WERI-Rb-1 (cell line): ENCODE results near the gene RAB23.

ENCODE experiments used
- DNase-seq: peaks from one replicate; pipeline ENCODE4 v3.0.0-alpha.2; 2020
- H3K27ac ChIP-seq: fragments of 250-450 bp; sonication (Bioruptor Pico); 2 replicates; pipeline ENCODE4 v1.5.1; 2020; ENCODE audit warnings: mild to moderate bottlenecking, moderate library complexity
- H3K27me3 ChIP-seq: fragments of 250-450 bp; sonication (Bioruptor Pico); 2 replicates; pipeline ENCODE4 v1.5.1; 2021; ENCODE audit warnings: mild to moderate bottlenecking, low read depth, moderate library complexity; ENCODE audit not compliant: insufficient read depth, severe bottlenecking
- H3K36me3 ChIP-seq: fragments of 250-450 bp; sonication (Bioruptor Pico); 2 replicates; pipeline ENCODE4 v1.5.1; 2020; ENCODE audit warnings: mild to moderate bottlenecking, moderate library complexity
- H3K4me3 ChIP-seq: 2 replicates; pipeline ENCODE4 v1.5.1; 2011; ENCODE audit warnings: low read depth, mild to moderate bottlenecking, control low read depth, low read length
- H3K9me3 ChIP-seq: fragments of 250-450 bp; sonication (Bioruptor Pico); 2 replicates; pipeline ENCODE4 v1.5.1; 2021; ENCODE audit warnings: mild to moderate bottlenecking, moderate library complexity; ENCODE audit not compliant: severe bottlenecking
- TF ChIP-seq, protein P1 (sequence below): IDR thresholded peaks from 2 replicates; pipeline ENCODE4 v1.5.1; 2011; ENCODE audit warnings: low read depth, mild to moderate bottlenecking, control low read depth, inconsistent platforms, low read length

RAB23 gene

GRCh38 chr6:57256541-57256940, 34.4 kb upstream of the RAB23 start:
- no peak overlapping the region for H3K27ac ChIP-seq
- TF ChIP-seq, protein P1, sequence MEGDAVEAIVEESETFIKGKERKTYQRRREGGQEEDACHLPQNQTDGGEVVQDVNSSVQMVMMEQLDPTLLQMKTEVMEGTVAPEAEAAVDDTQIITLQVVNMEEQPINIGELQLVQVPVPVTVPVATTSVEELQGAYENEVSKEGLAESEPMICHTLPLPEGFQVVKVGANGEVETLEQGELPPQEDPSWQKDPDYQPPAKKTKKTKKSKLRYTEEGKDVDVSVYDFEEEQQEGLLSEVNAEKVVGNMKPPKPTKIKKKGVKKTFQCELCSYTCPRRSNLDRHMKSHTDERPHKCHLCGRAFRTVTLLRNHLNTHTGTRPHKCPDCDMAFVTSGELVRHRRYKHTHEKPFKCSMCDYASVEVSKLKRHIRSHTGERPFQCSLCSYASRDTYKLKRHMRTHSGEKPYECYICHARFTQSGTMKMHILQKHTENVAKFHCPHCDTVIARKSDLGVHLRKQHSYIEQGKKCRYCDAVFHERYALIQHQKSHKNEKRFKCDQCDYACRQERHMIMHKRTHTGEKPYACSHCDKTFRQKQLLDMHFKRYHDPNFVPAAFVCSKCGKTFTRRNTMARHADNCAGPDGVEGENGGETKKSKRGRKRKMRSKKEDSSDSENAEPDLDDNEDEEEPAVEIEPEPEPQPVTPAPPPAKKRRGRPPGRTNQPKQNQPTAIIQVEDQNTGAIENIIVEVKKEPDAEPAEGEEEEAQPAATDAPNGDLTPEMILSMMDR, result no peak

DNA sequence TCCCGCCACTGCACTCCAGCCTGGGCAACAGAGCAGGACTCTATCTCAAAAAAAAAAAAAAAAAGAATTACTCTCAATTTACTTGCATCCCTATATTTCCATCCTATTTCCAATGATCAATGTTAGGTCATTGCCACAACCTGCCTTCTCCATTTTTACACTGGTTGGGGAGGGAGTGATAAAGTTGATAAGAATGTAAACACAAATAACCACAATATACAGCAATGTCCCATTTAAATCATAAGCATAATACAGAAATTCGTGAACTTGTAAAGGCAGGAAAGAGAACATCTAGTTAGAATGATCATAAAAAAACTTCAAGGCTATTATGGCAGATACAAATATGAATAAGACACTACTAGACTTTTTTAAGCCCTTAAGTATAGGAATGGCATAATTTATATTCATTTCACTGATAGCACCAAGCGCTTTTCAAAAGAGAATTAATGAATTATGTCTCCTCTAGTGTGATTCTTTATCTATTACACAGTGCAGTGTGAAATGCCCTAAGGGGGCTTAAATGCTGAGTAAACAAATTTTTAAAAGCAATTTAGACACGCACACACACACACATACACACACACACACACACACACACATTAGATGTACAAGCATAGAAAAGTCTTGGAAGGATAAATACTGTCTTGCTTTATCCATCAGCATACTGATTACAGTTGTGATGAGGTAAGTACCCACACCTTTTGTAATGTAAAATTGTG, 33.5 kb upstream of the RAB23 start:
- Histone ChIP-seq H3K27ac (no peak overlapping the region), H3K9me3 (no peaks in the 10 kb centered on the region), H3K36me3 (no peaks in the 10 kb centered on the region), H3K4me3 (no peak overlapping the region), H3K27me3 (no peaks in the 10 kb centered on the region)
- DNase-seq, result no peak
- TF ChIP-seq, protein P1, result no peak

More at GRCh38 chr6:57256541-57256940, 34.4 kb upstream of the RAB23 start:
- no peak for DNase-seq
- Histone ChIP-seq H3K9me3 (no peaks in the 10 kb centered on the region), H3K4me3 (no peak overlapping the region), H3K36me3 (no peaks in the 10 kb centered on the region), H3K27me3 (no peaks in the 10 kb centered on the region)

GRCh38 chr6:57254055-57254717, 32.1 kb upstream of the RAB23 start:
- no peaks in the 10 kb centered on the region for H3K27me3 ChIP-seq
- no peak for DNase-seq
- no peaks in the 10 kb centered on the region for H3K36me3 ChIP-seq
- no peak overlapping the region for H3K4me3 ChIP-seq
- TF ChIP-seq, protein P1, result no peak
- H3K27ac ChIP-seq, result no peak overlapping the region
- no peaks in the 10 kb centered on the region for H3K9me3 ChIP-seq

GRCh38 chr6:57252975-57253374, 30.9 kb upstream of the RAB23 start:
- Histone ChIP-seq H3K36me3 (no peaks in the 10 kb centered on the region), H3K27ac (no peak overlapping the region)

GRCh38 chr6:57252137-57252536, 30.0 kb upstream of the RAB23 start:
- no peak for DNase-seq
- Histone ChIP-seq H3K9me3 (no peaks in the 10 kb centered on the region), H3K4me3 (no peak overlapping the region), H3K36me3 (no peaks in the 10 kb centered on the region), H3K27me3 (no peaks in the 10 kb centered on the region), H3K27ac (no peak overlapping the region)
- TF ChIP-seq, protein P1, result no peak

More at GRCh38 chr6:57252975-57253374, 30.9 kb upstream of the RAB23 start:
- no peaks in the 10 kb centered on the region for H3K27me3 ChIP-seq
- no peak overlapping the region for H3K4me3 ChIP-seq
- no peak for DNase-seq
- TF ChIP-seq, protein P1, result no peak
- no peaks in the 10 kb centered on the region for H3K9me3 ChIP-seq
